HCT116 (cell line): ENCODE measurements around the gene GOLPH3L. TPM values are rescaled to one million over a fixed set of nuclear protein-coding genes. Genes with fewer than 3 reads are reported as not detected.
A peak's percentile ranks its signal among the peaks of the same experiment; 100 is the strongest.

Experiments
- ATAC-seq: fragments of 200-7000 bp; cut with Tn5 transposase; 2 replicates; pipeline ENCODE4 v1.9.1; 2020; ENCODE audit warnings: mild to moderate bottlenecking, moderate library complexity
- BruUV-seq: library from RNA; stranded (reverse); fragments of 400-500 nt; replicated peaks from 2 replicates; lab custom pipeline; 2021; lab: Mats Ljungman, UMichigan
- CTCF ChIA-PET: fragments of 300-600 bp; sonication (Branson Sonifier 250); formaldehyde crosslinking; loops from one replicate; lab custom pipeline; 2021; ENCODE audit warnings: antibody characterized with exemption; lab: Charles Lee
- POLR2A ChIA-PET: fragments of 300-600, 350-600 bp; sonication (Branson Sonifier 250); formaldehyde crosslinking; loops from one replicate; lab custom pipeline; 2021; ENCODE audit warnings: antibody characterized with exemption; lab: Charles Lee
- RAD21 ChIA-PET, 2 experiments: fragments of 300-600 bp; sonication (Branson Sonifier 250); formaldehyde crosslinking; loops; one replicate each; lab custom pipeline; 2023; ENCODE audit warnings: low total read pairs in 2 of 2; ENCODE audit not compliant: uncharacterized antibody in 2 of 2, unreplicated experiment in 2 of 2, low non-redundant PET in 1 of 2; lab: Charles Lee
- DNase-seq: peaks from one replicate; pipeline ENCODE4 v3.0.0-alpha.2; 2010; ENCODE audit warnings: low read depth, low spot score
- H2AFZ ChIP-seq: fragments of 200-600 bp; shearing (Covaris generic), sonication (generic); 2 replicates; pipeline ENCODE4 v1.6.1; 2017; ENCODE audit warnings: low read depth, mixed run types, mixed read lengths, antibody characterized with exemption, low read length; ENCODE audit not compliant: poor library complexity, severe bottlenecking
- H3K27ac ChIP-seq: 2 replicates; pipeline ENCODE4 v1.5.1; 2012; ENCODE audit warnings: low read depth, low read length
- H3K27me3 ChIP-seq: fragments of 200-600 bp; sonication (generic); 2 replicates; pipeline ENCODE4 v1.6.1; 2016; ENCODE audit warnings: mixed run types, low read length, mixed read lengths; ENCODE audit not compliant: insufficient read depth
- H3K36me3 ChIP-seq, 2 experiments: fragments of 200-500 bp in 1 of 2; fragments of 200-600 bp in 1 of 2; sonication (Bioruptor generic) in 1 of 2; sonication (generic) in 1 of 2; 2 replicates each; pipeline versions ENCODE4 v1.5.1 to v1.6.1; 2014 to 2016; ENCODE audit warnings: low read length in 2 of 2, inconsistent platforms in 1 of 2, mixed read lengths in 1 of 2, mixed run types in 1 of 2; ENCODE audit not compliant: insufficient read depth in 2 of 2, control insufficient read depth in 1 of 2
- H3K4me1 ChIP-seq, 2 experiments: fragments of 200-600 bp in 1 of 2; sonication (generic) in 1 of 2; 2 replicates each; pipeline versions ENCODE4 v1.5.1 to v1.6.1; 2012 to 2017; ENCODE audit warnings: low read length in 2 of 2, inconsistent platforms in 1 of 2, mild to moderate bottlenecking in 1 of 2, mixed read lengths in 1 of 2, mixed run types in 1 of 2, moderate library complexity in 1 of 2; ENCODE audit not compliant: insufficient read depth in 2 of 2, control insufficient read depth in 1 of 2
- H3K4me2 ChIP-seq: fragments of 200-600 bp; sonication (generic); 2 replicates; pipeline ENCODE4 v1.6.1; 2017; ENCODE audit warnings: mixed run types, low read length, mixed read lengths
- H3K4me3 ChIP-seq, 2 experiments: fragments of 200-600 bp in 1 of 2; sonication (generic) in 1 of 2; replicated peaks in 1 of 2; 2 replicates each; pipeline ENCODE4 v1.5.1; 2011 to 2016; ENCODE audit warnings: low read length in 2 of 2, control low read depth in 1 of 2, low read depth in 1 of 2, mild to moderate bottlenecking in 1 of 2, mixed read lengths in 1 of 2, mixed run types in 1 of 2
- H3K79me2 ChIP-seq: fragments of 200-600 bp; sonication (generic); 2 replicates; pipeline ENCODE4 v1.6.1; 2017; ENCODE audit warnings: mild to moderate bottlenecking, mixed run types, low read length, moderate library complexity, mixed read lengths; ENCODE audit not compliant: insufficient read depth
- H3K9ac ChIP-seq: fragments of 200-600 bp; sonication (generic); 2 replicates; pipeline ENCODE4 v1.6.1; 2016; ENCODE audit warnings: low read length, mixed read lengths
- H3K9me2 ChIP-seq: fragments of 200-600 bp; sonication (generic), shearing (Covaris generic); 2 replicates; pipeline ENCODE4 v1.6.1; 2017; ENCODE audit warnings: mixed run types, mild to moderate bottlenecking, moderate library complexity; ENCODE audit not compliant: insufficient read depth
- H3K9me3 ChIP-seq, 2 experiments: fragments of 200-500 bp in 1 of 2; fragments of 200-600 bp in 1 of 2; sonication (Bioruptor generic) in 1 of 2; sonication (generic) in 1 of 2; 2 replicates each; pipeline ENCODE4 v1.6.1; 2014 to 2017; ENCODE audit warnings: low read length in 2 of 2, mixed read lengths in 2 of 2, inconsistent platforms in 1 of 2, low read depth in 1 of 2, mild to moderate bottlenecking in 1 of 2, mixed run types in 1 of 2, moderate library complexity in 1 of 2; ENCODE audit not compliant: control insufficient read depth in 1 of 2, insufficient read depth in 1 of 2
- H4K20me1 ChIP-seq: fragments of 200-600 bp; sonication (generic), shearing (Covaris generic); 2 replicates; pipeline ENCODE4 v1.6.1; 2017; ENCODE audit warnings: mixed run types, mild to moderate bottlenecking, moderate library complexity; ENCODE audit not compliant: insufficient read depth
- CBX3 ChIP-seq: IDR thresholded peaks from 2 replicates; pipeline ENCODE4 v1.6.1; 2012; ENCODE audit warnings: low read depth
- CEBPB ChIP-seq: IDR thresholded peaks from 2 replicates; pipeline ENCODE4 v1.6.1; 2012; ENCODE audit warnings: low read depth
- EGR1 ChIP-seq: IDR thresholded peaks from 2 replicates; pipeline ENCODE4 v1.6.1; 2012; ENCODE audit warnings: low read depth
- EZH2 ChIP-seq: fragments of 200-600 bp; sonication (generic); IDR thresholded peaks from 2 replicates; pipeline ENCODE4 v1.6.1; 2017; ENCODE audit warnings: antibody characterized with exemption, mixed run types
- JUND ChIP-seq: IDR thresholded peaks from 2 replicates; pipeline ENCODE4 v1.6.1; 2012
- POLR2AphosphoS5 ChIP-seq: IDR thresholded peaks from 2 replicates; pipeline ENCODE4 v1.6.1; 2011; ENCODE audit warnings: mild to moderate bottlenecking, low read depth, low read length, moderate library complexity
- TCF7L2 ChIP-seq: IDR thresholded peaks from 2 replicates; pipeline ENCODE4 v1.7.0; 2011; ENCODE audit warnings: borderline replicate concordance, inconsistent platforms; ENCODE audit not compliant: insufficient read depth, insufficient read length; ENCODE audit errors: extremely low read depth
- YY1 ChIP-seq: IDR thresholded peaks from 2 replicates; pipeline ENCODE4 v1.6.1; 2011; ENCODE audit warnings: low read length, low read depth, moderate library complexity, mild to moderate bottlenecking; ENCODE audit not compliant: insufficient replicate concordance; ENCODE audit errors: extremely low read depth
- ZFX ChIP-seq: fragments of 450-650 bp; IDR thresholded peaks from 2 replicates; pipeline ENCODE4 v1.6.1; 2017
- ZNF274 ChIP-seq: fragments of 200-500 bp; sonication (Bioruptor generic); IDR thresholded peaks from 2 replicates; pipeline ENCODE4 v1.6.1; 2014; ENCODE audit warnings: mild to moderate bottlenecking, low read depth, low read length, inconsistent platforms
- intact Hi-C: fragments of 100-400 bp; cut with micrococcal nuclease; formaldehyde crosslinking; loops from 2 replicates; pipeline ENCODE4 v1.10.0; 2022
- total RNA-seq: library from RNA; stranded (reverse); gene quantifications from one replicate; pipeline ENCODE4 v1.2.1, GENCODE V29; 2021; ENCODE audit not compliant: unreplicated experiment
- TF ChIP-seq, protein P1 (sequence below): IDR thresholded peaks from 2 replicates; pipeline ENCODE4 v1.6.1; 2012

The GOLPH3L gene
- total RNA-seq, 1 experiment from 2014 or later, result 28.0 TPM

DNA sequence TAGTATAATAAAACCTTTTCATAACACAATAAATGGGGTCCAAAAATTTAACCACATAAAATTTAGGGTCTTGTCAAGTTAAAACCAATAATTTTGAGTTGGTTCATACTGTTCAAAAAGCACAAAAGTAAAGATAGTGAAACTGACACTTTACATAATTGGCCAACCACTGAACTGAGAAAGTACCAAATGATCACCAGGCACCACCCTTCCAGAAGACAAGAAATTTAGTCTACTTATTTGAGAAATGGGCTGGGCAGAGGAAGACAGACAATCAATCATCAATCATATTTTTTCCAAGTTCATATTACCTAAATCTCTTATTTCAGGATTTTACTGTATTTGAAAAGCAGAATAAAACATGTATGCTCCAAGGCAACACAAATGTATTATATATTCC is 6.5 kb upstream of the GOLPH3L start:
- no peak for ATAC-seq
- TF ChIP-seq, protein P1, sequence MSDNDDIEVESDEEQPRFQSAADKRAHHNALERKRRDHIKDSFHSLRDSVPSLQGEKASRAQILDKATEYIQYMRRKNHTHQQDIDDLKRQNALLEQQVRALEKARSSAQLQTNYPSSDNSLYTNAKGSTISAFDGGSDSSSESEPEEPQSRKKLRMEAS, result no peak
- H3K4me1 ChIP-seq, result no peaks in the 10 kb centered on the region
- no peaks in the 10 kb centered on the region for H3K36me3 ChIP-seq
- no peaks in the 10 kb centered on the region for H4K20me1 ChIP-seq
- peak overlapping the region; percentile 13 for H2AFZ ChIP-seq
- no peak overlapping the region for H3K27ac ChIP-seq
- no peak overlapping the region for H3K4me3 ChIP-seq
- H3K9ac ChIP-seq, result no peak overlapping the region
- no peaks in the 10 kb centered on the region for H3K79me2 ChIP-seq
- intact Hi-C loops, result no loop called here
- no peaks in the 10 kb centered on the region for H3K9me3 ChIP-seq
- ChIA-PET CTCF (no interaction called here), POLR2A (no interaction called here), RAD21 (no interaction called here)
- DNase-seq, result no peak
- no peaks in the 10 kb centered on the region; the same call in 1 of the 2 replicates for H3K9me2 ChIP-seq
- no TSS peak for BruUV-seq
- H3K27me3 ChIP-seq, result no peaks in the 10 kb centered on the region
- H3K4me2 ChIP-seq, result no peak overlapping the region

DNA sequence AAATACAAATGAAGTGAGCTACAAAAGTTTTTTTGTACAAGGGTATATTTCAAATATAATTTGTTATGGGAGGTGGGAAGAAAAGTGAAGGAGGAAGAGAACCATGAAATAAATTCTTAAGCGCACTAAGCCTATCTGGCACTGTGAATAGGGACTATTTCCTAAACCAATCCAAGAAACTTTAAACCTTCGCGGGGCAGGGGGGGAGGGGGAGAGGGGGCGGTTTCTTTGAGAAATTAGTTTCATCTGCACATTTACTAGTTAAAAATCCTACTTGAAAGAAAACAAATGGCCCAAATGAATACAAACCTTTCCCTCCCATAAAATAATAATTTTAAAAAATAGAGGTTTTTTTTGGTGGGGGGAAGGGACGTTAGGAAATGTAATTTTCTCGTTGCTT is 364 bp downstream of the GOLPH3L start:
- Histone ChIP-seq H3K36me3 (peaks cover 4 to 18% of the 10 kb centered on the region in 2 experiments; a peak in 2 of 4 replicates), H3K27me3 (no peaks in the 10 kb centered on the region), H3K79me2 (peaks cover 9% of the 10 kb centered on the region), H3K4me3 (peak overlapping the region; percentile 71 to 88), H3K9me2 (no peaks in the 10 kb centered on the region; the same call in 1 of the 2 replicates), H3K9ac (peak overlapping the region; percentile 62), H3K27ac (peak overlapping the region; percentile 42), H2AFZ (no peak overlapping the region), H4K20me1 (no peaks in the 10 kb centered on the region), H3K9me3 (no peaks in the 10 kb centered on the region), H3K4me1 (peaks cover 5 to 11% of the 10 kb centered on the region in 2 experiments; a peak in 3 of 4 replicates), H3K4me2 (peak overlapping the region; percentile 73)
- CTCF ChIA-PET, result interaction anchor here (0.8 to 1.6 kb wide), 3 partner anchors 10 to 300 kb away, joined by 3 to 4 read pairs (median 3); no protein-coding TSS in a partner anchor
- POLR2A ChIA-PET, result interaction anchor here (0.8 to 1.6 kb wide), 6 partner anchors 10 to 135 kb away, joined by 3 to 8 read pairs (median 4); partner anchors contain the start of genes ENSA and MCL1
- RAD21 ChIA-PET, result interaction anchor here in 1 of 2 experiments (1.0 kb wide), 1 partner anchor 78 kb away, joined by 3 read pairs; no protein-coding TSS in a partner anchor
- BruUV-seq, result no TSS peak
- no peak for ATAC-seq
- no peak for TF ChIP-seq TCF7L2
- no peak for TF ChIP-seq YY1
- no peak for TF ChIP-seq CEBPB
- TF ChIP-seq JUND, result no peak
- TF ChIP-seq ZNF274, result no peak
- TF ChIP-seq POLR2AphosphoS5, result no peak
- no peak for TF ChIP-seq ZFX
- no peak for TF ChIP-seq EZH2
- no peak for TF ChIP-seq CBX3
- TF ChIP-seq EGR1, result no peak
- intact Hi-C loops, result loop anchor here (10.0 kb wide), 1 partner anchor 132 kb away; no protein-coding TSS in a partner anchor
- DNase-seq, result no peak
